ENCODE measurements around the gene EFL1. TPM values are rescaled to one million over a fixed set of nuclear protein-coding genes. Genes with fewer than 3 reads are reported as not detected.

The EFL1 gene
- total RNA-seq, 6 experiments from 2014 or later: 4.6 to 12.9 (median 9.4) TPM

GRCh38 chr15:82176542-82176941 is 86.0 kb downstream of the EFL1 start:
- WGBS (ENCODE audit: insufficient coverage, low coverage, low lambda C conversion rate, missing lambda C conversion rate): 100% methylated on average over 2 of the region's 2 CpGs
- no peak for TF ChIP-seq POLR2A (IDR thresholded peaks at IDR 0.05)
- TF ChIP-seq, protein P1, sequence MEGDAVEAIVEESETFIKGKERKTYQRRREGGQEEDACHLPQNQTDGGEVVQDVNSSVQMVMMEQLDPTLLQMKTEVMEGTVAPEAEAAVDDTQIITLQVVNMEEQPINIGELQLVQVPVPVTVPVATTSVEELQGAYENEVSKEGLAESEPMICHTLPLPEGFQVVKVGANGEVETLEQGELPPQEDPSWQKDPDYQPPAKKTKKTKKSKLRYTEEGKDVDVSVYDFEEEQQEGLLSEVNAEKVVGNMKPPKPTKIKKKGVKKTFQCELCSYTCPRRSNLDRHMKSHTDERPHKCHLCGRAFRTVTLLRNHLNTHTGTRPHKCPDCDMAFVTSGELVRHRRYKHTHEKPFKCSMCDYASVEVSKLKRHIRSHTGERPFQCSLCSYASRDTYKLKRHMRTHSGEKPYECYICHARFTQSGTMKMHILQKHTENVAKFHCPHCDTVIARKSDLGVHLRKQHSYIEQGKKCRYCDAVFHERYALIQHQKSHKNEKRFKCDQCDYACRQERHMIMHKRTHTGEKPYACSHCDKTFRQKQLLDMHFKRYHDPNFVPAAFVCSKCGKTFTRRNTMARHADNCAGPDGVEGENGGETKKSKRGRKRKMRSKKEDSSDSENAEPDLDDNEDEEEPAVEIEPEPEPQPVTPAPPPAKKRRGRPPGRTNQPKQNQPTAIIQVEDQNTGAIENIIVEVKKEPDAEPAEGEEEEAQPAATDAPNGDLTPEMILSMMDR (IDR thresholded peaks at IDR 0.05): no peak
- no peaks in the 10 kb centered on the region for H3K36me3 ChIP-seq
- DNase-seq (no peak), ATAC-seq (no peak)
- no peaks in the 10 kb centered on the region for H3K4me1 ChIP-seq
- H3K27me3 ChIP-seq: no peaks in the 10 kb centered on the region
- no peak overlapping the region for H3K4me3 ChIP-seq
- intact Hi-C loops (cut with DNase I): no loop called here
- no peak overlapping the region for H3K27ac ChIP-seq
- H3K9me3 ChIP-seq: no peaks in the 10 kb centered on the region

DNA sequence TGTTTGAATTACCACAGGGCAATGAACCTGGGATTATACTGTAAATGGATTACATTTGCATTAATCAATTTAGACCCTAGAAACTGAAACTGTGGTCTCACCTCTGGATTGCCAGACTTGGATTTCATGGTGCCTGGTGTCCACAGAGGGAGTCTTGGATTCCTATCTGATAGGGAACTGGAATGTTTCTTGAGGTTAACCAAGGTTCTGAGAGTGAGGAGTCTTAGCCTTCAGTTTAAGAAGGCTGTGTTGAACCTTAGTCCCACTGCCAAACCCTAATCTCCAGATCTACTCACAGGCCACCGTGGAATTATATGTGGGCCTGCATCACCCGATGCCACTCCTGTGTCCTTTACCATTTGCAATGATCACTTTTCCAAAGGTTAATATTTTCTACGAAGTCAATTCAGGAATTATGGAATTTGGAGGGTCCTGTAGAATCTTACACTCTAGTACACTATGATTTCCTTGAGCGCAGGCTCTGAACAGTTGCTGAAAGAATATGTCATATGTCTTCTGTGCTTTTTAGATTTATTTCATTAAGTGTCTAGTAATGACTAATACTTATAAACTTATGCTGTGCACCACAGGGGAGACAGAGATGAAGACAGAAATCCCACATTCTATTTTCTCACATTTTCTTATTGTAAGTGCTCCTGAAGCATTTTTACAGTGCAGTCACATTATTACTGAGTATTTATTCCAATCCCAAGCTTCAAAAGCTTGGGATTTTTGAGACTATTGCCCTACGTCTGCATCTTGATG is 87.9 kb downstream of the EFL1 start:
- no peak overlapping the region for H3K4me3 ChIP-seq
- no peaks in the 10 kb centered on the region for H3K36me3 ChIP-seq
- 96% methylated on average over 3 of the region's 5 CpGs for WGBS (ENCODE audit: insufficient coverage, low coverage, low lambda C conversion rate, missing lambda C conversion rate)
- H3K27ac ChIP-seq: no peak overlapping the region
- H3K4me1 ChIP-seq: no peaks in the 10 kb centered on the region
- no peak for DNase-seq
- ATAC-seq: no peak
- intact Hi-C loops (cut with DNase I): no loop called here
- H3K27me3 ChIP-seq: no peaks in the 10 kb centered on the region
- TF ChIP-seq, protein P1 (IDR thresholded peaks at IDR 0.05): no peak
- TF ChIP-seq POLR2A (IDR thresholded peaks at IDR 0.05): no peak
- H3K9me3 ChIP-seq: no peaks in the 10 kb centered on the region

DNA sequence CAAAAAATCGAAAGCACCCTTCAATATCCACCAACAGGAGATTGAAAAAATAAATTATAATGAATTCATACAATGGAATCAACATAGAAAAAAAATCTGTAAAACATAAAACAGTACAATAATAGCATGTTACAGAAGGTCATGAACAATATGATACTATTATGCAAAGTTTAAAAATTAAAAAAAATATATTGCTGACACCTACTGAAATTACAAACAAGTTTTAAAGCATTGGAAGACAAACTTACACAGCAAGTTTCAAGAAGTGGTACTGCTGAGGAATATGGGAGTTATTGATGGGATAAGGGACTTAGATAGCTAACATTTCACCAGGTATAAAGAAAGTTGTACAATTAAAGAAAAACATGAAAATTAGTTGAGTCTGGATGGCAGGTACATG is 89.4 kb downstream of the EFL1 start:
- TF ChIP-seq POLR2A (IDR thresholded peaks at IDR 0.05): no peak
- TF ChIP-seq, protein P1 (IDR thresholded peaks at IDR 0.05): no peak

DNA sequence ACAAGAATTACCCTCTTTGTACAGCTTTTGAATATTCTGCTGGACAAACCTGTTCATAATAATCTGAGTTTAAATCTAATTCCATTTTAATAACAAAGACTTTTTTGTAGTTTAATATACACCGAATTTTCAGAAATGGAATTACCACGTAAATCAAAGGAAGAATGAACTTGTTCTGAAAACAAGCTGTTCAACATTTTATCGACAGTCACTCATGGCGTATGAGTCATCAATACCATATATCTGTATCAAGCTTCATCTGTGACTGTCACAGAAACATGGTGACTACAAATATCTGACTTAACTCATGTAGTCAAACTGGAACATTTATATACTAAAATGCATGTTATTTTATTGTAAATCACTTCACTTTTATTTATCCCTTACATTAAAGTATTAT is 90.0 kb downstream of the EFL1 start:
- intact Hi-C loops (cut with DNase I): no loop called here
- no peak overlapping the region for H3K27ac ChIP-seq
- no peaks in the 10 kb centered on the region for H3K36me3 ChIP-seq
- DNase-seq: no peak
- H3K27me3 ChIP-seq: no peaks in the 10 kb centered on the region
- no peak overlapping the region for H3K4me3 ChIP-seq
- H3K4me1 ChIP-seq: no peaks in the 10 kb centered on the region
- TF ChIP-seq, protein P1 (IDR thresholded peaks at IDR 0.05): no peak
- no peaks in the 10 kb centered on the region for H3K9me3 ChIP-seq
- ATAC-seq: no peak
- WGBS (ENCODE audit: insufficient coverage, low coverage, low lambda C conversion rate, missing lambda C conversion rate): 94% methylated on average over 4 of the region's 4 CpGs

More for the DNA sequence above, 89.4 kb downstream of the EFL1 start:
- Histone ChIP-seq H3K36me3 (no peaks in the 10 kb centered on the region), H3K4me3 (no peak overlapping the region), H3K9me3 (no peaks in the 10 kb centered on the region), H3K4me1 (no peaks in the 10 kb centered on the region), H3K27me3 (no peaks in the 10 kb centered on the region), H3K27ac (no peak overlapping the region)
- DNase-seq: no peak
- ATAC-seq: no peak
- 92% methylated on average over 1 of the region's 1 CpG for WGBS (ENCODE audit: insufficient coverage, low coverage, low lambda C conversion rate, missing lambda C conversion rate)
- intact Hi-C loops (cut with DNase I): no loop called here

Measured in right lobe of liver (tissue), 6 donors.